Ovary (tissue), 10 donors: ENCODE measurements around the gene SUB1. TPM values are rescaled to one million over a fixed set of nuclear protein-coding genes. Genes with fewer than 3 reads are reported as not detected.
"Not testable (repeated sequence)": the region's sequence is repeated elsewhere in the genome, so short reads cannot be mapped to it uniquely, and the experiment has no call there.

ENCODE experiments used
- DNase-seq, 5 donors: peaks; one replicate each; pipeline ENCODE4 v3.0.0-alpha.2; 2019 to 2020
- H3K27ac ChIP-seq, 2 donors: fragments of 200-600 bp; one replicate each; pipeline versions ENCODE4 v1.5.1 to v1.8.0; 2019 to 2022
- H3K27me3 ChIP-seq: fragments of 200-600 bp; one replicate; pipeline ENCODE4 v1.8.0; 2022
- H3K36me3 ChIP-seq: fragments of 200-600 bp; sonication (generic); one replicate; pipeline ENCODE4 v1.5.1; 2019
- H3K4me1 ChIP-seq: one replicate; pipeline ENCODE4 v1.8.1; 2013; ENCODE audit warnings: mild to moderate bottlenecking, moderate library complexity; ENCODE audit not compliant: insufficient read depth
- H3K4me3 ChIP-seq: fragments of 200-600 bp; sonication (generic); one replicate; pipeline ENCODE4 v1.5.1; 2017
- H3K9me3 ChIP-seq, 2 donors: fragments of 200-600 bp in 1 of 2; sonication (generic) in 1 of 2; one replicate each; pipeline versions ENCODE4 v1.5.1 to v1.8.1; 2013 to 2019; ENCODE audit warnings: mild to moderate bottlenecking in 1 of 2, moderate library complexity in 1 of 2
- EP300 ChIP-seq: sonication (generic); formaldehyde crosslinking; IDR thresholded peaks from one replicate; pipeline ENCODE4 v1.6.1; 2017; ENCODE audit warnings: antibody characterized with exemption
- POLR2A ChIP-seq: fragments of 450-650 bp; IDR thresholded peaks from one replicate; pipeline ENCODE4 v1.6.1; 2017; ENCODE audit warnings: antibody characterized with exemption, mild to moderate bottlenecking, moderate library complexity
- WGBS, 3 donors: extraction: QIAGEN DNeasy Blood & Tissue Kit in 1 of 3; methylation state at CpG; one replicate each; pipeline versions ENCODE4 v1.1.5 to v1.1.7; 2013 to 2017; 5-methylcytosine and 5-hydroxymethylcytosine counted together
- intact Hi-C, 4 donors: fragments of 100-400 bp; cut with DNase I; formaldehyde crosslinking; loops; one replicate each; pipeline versions ENCODE4 v1.11.0 to v1.15.1; 2022 to 2023
- long read RNA-seq, 3 donors: library from polyadenylated mRNA in 2 of 3; unstranded in 2 of 3; transcript quantifications; one replicate each; pipeline ENCODE4 v2.0.0 and lab custom pipeline, GENCODE V29; 2021 to 2026
- polyA plus RNA-seq, 2 donors: library from polyadenylated mRNA; stranded (reverse); fragments of 200-250 nt in 1 of 2; fragments of 350-450 nt in 1 of 2; fragmentation: Illumina TruSeq in 1 of 2; extraction: RNeasy Lipid Tissue Mini Kit (QIAGEN cat#74804) in 1 of 2; gene quantifications; one replicate each; pipeline ENCODE4 v1.2.3, GENCODE V29; 2013 to 2014
- total RNA-seq, 7 donors: library from RNA; depleted of rRNA in 2 of 7; stranded (reverse); fragments of >200 nt in 2 of 7; fragmentation: NEBNext Ultra II Directional in 3 of 7; extraction: Animal tissue kit (Norgen Biotek cat#: 25700) in 3 of 7; gene quantifications; one replicate each; pipeline versions ENCODE4 v1.1.0 to v1.2.4, GENCODE V29; 2016 to 2023
- TF ChIP-seq, protein P1 (sequence below), 3 donors: fragments of 450-650 bp in 2 of 3; fragments of 200-600 bp in 1 of 3; IDR thresholded peaks; one replicate each; pipeline versions ENCODE4 v1.5.1 to v1.8.0; 2016 to 2022; ENCODE audit warnings: antibody characterized with exemption in 3 of 3, mild to moderate bottlenecking in 1 of 3
- donor health status: DM: no; HTN: no; CAD: no; lungs with moderate emphysema.
- donor health status: DM: no; HTN: no; CAD: no.
- donor health status: Bipolar disorder and iron deficiency.
- donor health status: DM: yes; HTN: yes; CAD: no.
- donor health status: DM: no; HTN: no; CAD: no.
- donor health status: DM: yes; HTN: yes; CAD: no.

Gene SUB1
- total RNA-seq (100 to 1,000 TPM; 112 to 180 (median 124) TPM), polyA plus RNA-seq (100 to 1,000 TPM in 1 of 2 donors, 10 to 100 TPM in 1; 91.9 to 185 TPM)
- long read RNA-seq, donor 1, transcript SUB1-201 (5 exons, 3,507 nt): major isoform, 91 of 98 reads
- long read RNA-seq, donor 1, partial matches to known transcripts: 5 of 98 reads
- long read RNA-seq, donor 1, other reads (novel, unspliced or antisense): 2 of 98 reads
- long read RNA-seq, donor 2, full-length matches to known transcripts: 132 of 143 reads
- long read RNA-seq, donor 2, partial matches to known transcripts: 6 of 143 reads
- long read RNA-seq, donor 2, other reads (novel, unspliced or antisense): 5 of 143 reads
- long read RNA-seq, donor 3, full-length matches to known transcripts: 87 of 93 reads
- long read RNA-seq, donor 3, partial matches to known transcripts: 2 of 93 reads
- long read RNA-seq, donor 3, other reads (novel, unspliced or antisense): 4 of 93 reads

GRCh38 chr5:32585446-32586275 is at the start of gene SUB1:
TSS of gene SUB1 (plus strand) at chr5:32585557. CDS start at chr5:32588513, 2,956 bp downstream.
- no peaks in the 10 kb centered on the region for H3K27me3 ChIP-seq
- peaks cover 3% of the 10 kb centered on the region for H3K4me1 ChIP-seq
- TF ChIP-seq EP300 (no peak), POLR2A (peak; percentile 73)
- TF ChIP-seq, protein P1, sequence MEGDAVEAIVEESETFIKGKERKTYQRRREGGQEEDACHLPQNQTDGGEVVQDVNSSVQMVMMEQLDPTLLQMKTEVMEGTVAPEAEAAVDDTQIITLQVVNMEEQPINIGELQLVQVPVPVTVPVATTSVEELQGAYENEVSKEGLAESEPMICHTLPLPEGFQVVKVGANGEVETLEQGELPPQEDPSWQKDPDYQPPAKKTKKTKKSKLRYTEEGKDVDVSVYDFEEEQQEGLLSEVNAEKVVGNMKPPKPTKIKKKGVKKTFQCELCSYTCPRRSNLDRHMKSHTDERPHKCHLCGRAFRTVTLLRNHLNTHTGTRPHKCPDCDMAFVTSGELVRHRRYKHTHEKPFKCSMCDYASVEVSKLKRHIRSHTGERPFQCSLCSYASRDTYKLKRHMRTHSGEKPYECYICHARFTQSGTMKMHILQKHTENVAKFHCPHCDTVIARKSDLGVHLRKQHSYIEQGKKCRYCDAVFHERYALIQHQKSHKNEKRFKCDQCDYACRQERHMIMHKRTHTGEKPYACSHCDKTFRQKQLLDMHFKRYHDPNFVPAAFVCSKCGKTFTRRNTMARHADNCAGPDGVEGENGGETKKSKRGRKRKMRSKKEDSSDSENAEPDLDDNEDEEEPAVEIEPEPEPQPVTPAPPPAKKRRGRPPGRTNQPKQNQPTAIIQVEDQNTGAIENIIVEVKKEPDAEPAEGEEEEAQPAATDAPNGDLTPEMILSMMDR (IDR thresholded peaks at IDR 0.05): no peak
- intact Hi-C loops: loop anchor here in 1 of 4 donors (10.0 kb wide), 1 partner anchor 91 kb away; no protein-coding TSS in a partner anchor
- H3K4me3 ChIP-seq: peak within 1 kb of the TSS; percentile 74
- no peaks in the 10 kb centered on the region for H3K36me3 ChIP-seq
- 0 to 1% (median 1%) methylated on average over 58 to 89 of the region's 89 CpGs for whole genome bisulfite sequencing, 3 donors
- peak; percentile 92 to 96 (median 94) for DNase-seq
- H3K9me3 ChIP-seq: no peaks in the 10 kb centered on the region
- peak within 1 kb of the TSS; percentile 95 to 96 for H3K27ac ChIP-seq

DNA sequence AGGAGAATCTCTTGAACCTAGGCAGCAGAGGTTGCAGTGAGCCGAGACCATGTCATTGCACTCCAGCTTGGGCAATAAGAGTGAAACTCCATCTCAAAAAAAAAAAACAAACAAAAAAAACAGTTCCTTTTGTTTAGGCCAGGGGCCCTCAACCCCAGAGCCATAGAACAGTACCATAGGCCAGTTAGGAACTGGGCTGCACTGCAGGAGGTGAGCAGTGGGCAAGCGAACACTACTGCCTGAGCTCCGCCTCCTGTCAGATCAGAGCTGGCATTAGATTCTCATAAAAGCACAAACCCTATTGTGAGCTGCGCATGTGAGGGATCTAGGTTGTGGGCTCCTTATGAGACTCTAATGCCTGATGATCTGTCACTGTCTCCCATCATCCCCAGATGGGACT is 49.1 kb upstream of the SUB1 start:
- intact Hi-C loops: no loop called here
- H3K4me3 ChIP-seq: no peak overlapping the region
- DNase-seq: no peak
- no peaks in the 10 kb centered on the region for H3K36me3 ChIP-seq
- TF ChIP-seq, protein P1 (IDR thresholded peaks at IDR 0.05): no peak
- TF ChIP-seq POLR2A (no peak), EP300 (no peak)
- WGBS, 3 donors: 92 to 99% (median 93%) methylated on average over 4 of the region's 4 CpGs
- H3K27ac ChIP-seq: no peak overlapping the region
- peaks cover 7% of the 10 kb centered on the region for H3K4me1 ChIP-seq
- no peaks in the 10 kb centered on the region for H3K27me3 ChIP-seq
- no peaks in the 10 kb centered on the region for H3K9me3 ChIP-seq

DNA sequence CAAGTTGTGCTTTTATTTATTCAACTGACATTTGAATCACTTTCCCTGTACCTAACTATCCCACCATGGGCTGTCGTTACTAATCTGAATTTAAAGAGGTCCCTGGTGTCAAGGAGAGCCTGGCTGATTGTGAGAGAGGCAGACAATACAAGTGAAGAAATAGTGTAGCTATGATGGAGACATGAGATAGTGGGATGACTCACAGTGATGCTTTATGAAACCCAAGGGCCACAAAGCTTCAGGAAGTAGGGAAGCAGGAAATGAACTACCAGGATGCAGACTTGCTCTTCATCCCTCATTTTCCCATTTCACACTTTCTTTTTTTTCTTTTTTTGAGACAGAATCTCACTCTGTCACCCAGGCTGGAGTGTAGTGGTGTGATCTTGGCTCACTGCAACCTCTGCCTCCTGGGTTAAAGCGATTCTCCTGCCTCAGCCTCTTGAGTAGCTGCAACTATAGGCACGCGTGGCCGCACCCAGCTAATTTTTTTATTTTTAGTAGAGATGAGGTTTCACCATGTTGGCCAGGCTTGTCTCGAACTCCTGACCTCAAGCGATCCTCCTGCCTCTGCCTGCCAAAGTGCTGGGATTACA is 47.8 kb upstream of the SUB1 start:
- intact Hi-C loops, H3K36me3 ChIP-seq, H3K27me3 ChIP-seq, H3K4me1 ChIP-seq, H3K4me3 ChIP-seq, DNase-seq, H3K9me3 ChIP-seq, H3K27ac ChIP-seq: not testable (repeated sequence)
- 82% methylated on average over 7 of the region's 7 CpGs for WGBS, 3 donors

DNA sequence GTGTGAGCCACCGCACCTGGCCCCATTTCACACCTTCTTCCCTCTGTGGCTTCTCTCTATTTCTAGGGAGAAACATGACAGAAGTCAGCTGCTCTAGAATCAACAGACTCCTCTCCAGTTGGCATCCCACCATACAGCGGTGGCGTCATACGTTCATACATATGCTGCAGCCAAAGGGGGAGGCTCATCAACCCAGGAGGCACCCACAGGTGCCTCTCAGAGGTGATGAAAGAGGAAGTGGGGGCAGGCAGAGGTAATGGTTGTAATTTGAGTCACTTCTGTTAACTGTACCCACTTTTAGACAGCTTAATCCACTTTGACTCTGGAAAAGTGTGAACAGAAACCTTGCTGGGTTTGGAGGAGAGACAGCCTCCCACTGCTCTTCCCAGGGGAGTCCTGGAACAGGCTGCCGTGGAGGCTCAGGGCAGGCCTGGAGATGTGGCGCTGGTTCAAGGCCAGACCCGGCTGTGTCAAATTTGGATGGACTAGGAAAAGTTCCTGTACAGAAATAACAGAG is 47.3 kb upstream of the SUB1 start:
- peaks cover 7% of the 10 kb centered on the region for H3K4me1 ChIP-seq
- intact Hi-C loops: no loop called here
- peak in 4 of 5 donors; percentile 18 to 63 (median 26) for DNase-seq
- TF ChIP-seq EP300: no peak
- TF ChIP-seq, protein P1 (IDR thresholded peaks at IDR 0.05): no peak
- TF ChIP-seq POLR2A: no peak
- H3K36me3 ChIP-seq: no peaks in the 10 kb centered on the region
- no peaks in the 10 kb centered on the region for H3K9me3 ChIP-seq
- no peak overlapping the region for H3K4me3 ChIP-seq
- no peaks in the 10 kb centered on the region for H3K27me3 ChIP-seq
- WGBS, 3 donors: 49 to 50% (median 49%) methylated on average over 7 of the region's 7 CpGs
- no peak overlapping the region for H3K27ac ChIP-seq
